CD4-positive, alpha-beta T cell treated with Interleukin-4 for 4 hours (primary cell): ENCODE data around the gene MS4A7.

Source experiments
- DNase-seq: peaks from one replicate; pipeline ENCODE4 v3.0.0-alpha.2; 2020

The MS4A7 gene

GRCh38 chr11:60371386-60371785, 6.9 kb upstream of the MS4A7 start:
- DNase-seq = no peak

- DNase-seq = no peak
Observed at GRCh38 chr11:60371854-60372253, 6.5 kb upstream of the MS4A7 start.

- no peak for DNase-seq
Observed at GRCh38 chr11:60372767-60373166, 5.6 kb upstream of the MS4A7 start.

GRCh38 chr11:60375316-60375715, 3.0 kb upstream of the MS4A7 start:
- DNase-seq = no peak

GRCh38 chr11:60376601-60377000, 1.7 kb upstream of the MS4A7 start:
- no peak for DNase-seq

GRCh38 chr11:60377401-60378136, 763 bp upstream of the MS4A7 start:
- DNase-seq = no peak

GRCh38 chr11:60389279-60389910, 11.1 kb downstream of the MS4A7 start:
- DNase-seq = no peak

- DNase-seq = no peak
Observed at GRCh38 chr11:60390419-60390818, 12.1 kb downstream of the MS4A7 start.

- no peak for DNase-seq
Observed at GRCh38 chr11:60392361-60392760, 14.0 kb downstream of the MS4A7 start.

- no peak for DNase-seq
Observed at GRCh38 chr11:60393016-60393415, 14.7 kb downstream of the MS4A7 start.

- no peak for DNase-seq
Observed at GRCh38 chr11:60394666-60395380, 16.5 kb downstream of the MS4A7 start.

- no peak for DNase-seq
Observed at GRCh38 chr11:60396382-60396781, 18.1 kb downstream of the MS4A7 start, which contains the start of gene MS4A14. Gene MS4A14 (plus strand): TSS chr11:60396459. CDS start chr11:60396579, 120 bp downstream.

GRCh38 chr11:60396799-60397198, 18.5 kb downstream of the MS4A7 start:
- DNase-seq = peak; percentile 32

- DNase-seq = no peak
Observed at GRCh38 chr11:60420015-60420414, 41.7 kb downstream of the MS4A7 start.

GRCh38 chr11:60422609-60423008, 44.3 kb downstream of the MS4A7 start:
- DNase-seq = no peak

- no peak for DNase-seq
Observed at GRCh38 chr11:60428517-60428916, 50.2 kb downstream of the MS4A7 start.

GRCh38 chr11:60429272-60429671, 50.9 kb downstream of the MS4A7 start, which contains the start of gene MS4A5:
Gene MS4A5 (plus strand): TSS chr11:60429572. CDS start chr11:60429675, 103 bp downstream.
- DNase-seq = no peak

GRCh38 chr11:60431251-60431650, 52.9 kb downstream of the MS4A7 start:
- DNase-seq = no peak

GRCh38 chr11:60433401-60433800, 55.1 kb downstream of the MS4A7 start:
- DNase-seq = no peak
